GM12875 (cell line): Measurements from ENCODE around the gene ADAMTS12.

Experiments
- H3K4me3 ChIP-seq: one replicate; pipeline ENCODE4 v1.5.1; 2011; ENCODE audit warnings: low read depth, low read length, control low read depth
- TF ChIP-seq, protein P1 (sequence below): IDR thresholded peaks from 2 replicates; pipeline ENCODE4 v1.5.1; 2011; ENCODE audit warnings: low read depth, mild to moderate bottlenecking, control low read depth, inconsistent platforms, low read length, moderate library complexity, borderline replicate concordance; ENCODE audit not compliant: insufficient read depth

Gene ADAMTS12

DNA sequence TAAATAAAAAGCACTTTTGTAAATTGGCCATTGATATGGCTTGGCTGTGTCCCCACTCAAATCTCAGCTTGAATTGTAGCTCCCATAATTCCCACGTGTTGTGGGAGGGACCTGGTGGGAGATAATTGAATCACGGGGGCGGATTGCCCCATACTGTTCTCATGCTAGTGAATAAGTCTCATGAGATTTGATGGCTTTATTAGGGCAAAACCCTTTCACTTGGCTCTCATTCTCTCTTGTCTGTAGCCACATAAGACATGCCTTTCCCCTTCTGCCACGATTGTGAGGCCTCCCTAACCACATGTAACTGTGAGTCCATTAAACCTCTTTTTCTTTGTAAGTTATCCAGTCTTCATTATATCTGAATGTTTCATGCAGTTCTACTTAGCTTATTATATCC is 297.8 kb downstream of the ADAMTS12 start:
- TF ChIP-seq, protein P1, sequence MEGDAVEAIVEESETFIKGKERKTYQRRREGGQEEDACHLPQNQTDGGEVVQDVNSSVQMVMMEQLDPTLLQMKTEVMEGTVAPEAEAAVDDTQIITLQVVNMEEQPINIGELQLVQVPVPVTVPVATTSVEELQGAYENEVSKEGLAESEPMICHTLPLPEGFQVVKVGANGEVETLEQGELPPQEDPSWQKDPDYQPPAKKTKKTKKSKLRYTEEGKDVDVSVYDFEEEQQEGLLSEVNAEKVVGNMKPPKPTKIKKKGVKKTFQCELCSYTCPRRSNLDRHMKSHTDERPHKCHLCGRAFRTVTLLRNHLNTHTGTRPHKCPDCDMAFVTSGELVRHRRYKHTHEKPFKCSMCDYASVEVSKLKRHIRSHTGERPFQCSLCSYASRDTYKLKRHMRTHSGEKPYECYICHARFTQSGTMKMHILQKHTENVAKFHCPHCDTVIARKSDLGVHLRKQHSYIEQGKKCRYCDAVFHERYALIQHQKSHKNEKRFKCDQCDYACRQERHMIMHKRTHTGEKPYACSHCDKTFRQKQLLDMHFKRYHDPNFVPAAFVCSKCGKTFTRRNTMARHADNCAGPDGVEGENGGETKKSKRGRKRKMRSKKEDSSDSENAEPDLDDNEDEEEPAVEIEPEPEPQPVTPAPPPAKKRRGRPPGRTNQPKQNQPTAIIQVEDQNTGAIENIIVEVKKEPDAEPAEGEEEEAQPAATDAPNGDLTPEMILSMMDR = no peak

DNA sequence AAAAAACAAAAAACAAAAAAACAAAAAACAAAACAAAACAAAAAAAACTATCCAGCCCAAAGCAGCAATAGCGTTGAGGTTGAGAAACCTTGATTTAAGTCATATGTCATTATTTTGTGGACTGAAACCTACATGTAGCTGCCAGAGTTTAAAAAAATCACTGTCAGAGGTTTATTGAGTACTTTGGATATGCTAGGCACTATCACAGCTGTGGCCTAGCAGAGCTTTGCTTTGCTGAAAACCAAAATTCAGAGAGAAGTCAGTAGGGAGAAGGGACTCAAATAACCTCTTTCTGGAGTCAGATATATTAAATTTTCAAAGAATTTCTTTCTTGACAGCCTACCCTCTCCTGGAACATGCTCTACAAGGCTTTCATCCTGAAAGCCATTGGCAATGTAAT is 299.5 kb downstream of the ADAMTS12 start:
- no peak overlapping the region for H3K4me3 ChIP-seq
- TF ChIP-seq, protein P1 = no peak

More for the DNA sequence above, 297.8 kb downstream of the ADAMTS12 start:
- no peak overlapping the region for H3K4me3 ChIP-seq

DNA sequence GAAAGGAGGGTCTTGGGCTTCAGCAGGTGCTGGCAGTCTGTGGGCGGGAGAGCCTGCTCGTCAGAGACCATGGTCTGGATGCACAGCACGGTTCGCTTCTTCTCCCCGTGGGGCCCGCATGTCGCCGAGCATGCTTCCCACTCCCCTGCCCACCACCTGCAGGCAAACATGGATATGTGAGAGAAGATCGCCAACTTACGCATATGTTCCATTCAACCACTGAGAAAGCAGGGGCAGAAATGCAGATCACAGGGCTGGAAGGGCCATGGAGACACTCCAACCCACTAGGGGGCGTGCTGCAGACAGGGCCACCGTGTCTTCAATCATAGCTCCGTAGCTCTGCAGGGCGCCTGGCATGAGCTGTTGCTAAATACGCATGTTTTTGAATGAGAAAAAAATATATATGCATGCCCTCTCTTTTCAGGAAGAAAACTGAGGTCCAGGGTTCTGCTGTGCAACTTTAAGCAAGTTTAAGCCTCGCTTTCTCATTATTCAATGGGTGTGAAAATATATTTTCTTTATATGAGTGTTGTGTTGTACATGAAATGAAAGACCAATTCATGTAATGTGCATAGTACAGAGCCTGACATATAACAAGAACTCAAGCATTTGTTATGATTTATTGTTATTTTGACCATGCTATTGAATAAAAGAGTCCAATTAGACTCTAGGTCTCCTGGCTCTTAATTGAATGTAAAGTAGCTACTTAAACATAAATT is 303.0 kb downstream of the ADAMTS12 start:
- TF ChIP-seq, protein P1 = peak; percentile 80
- H3K4me3 ChIP-seq = no peak overlapping the region

DNA sequence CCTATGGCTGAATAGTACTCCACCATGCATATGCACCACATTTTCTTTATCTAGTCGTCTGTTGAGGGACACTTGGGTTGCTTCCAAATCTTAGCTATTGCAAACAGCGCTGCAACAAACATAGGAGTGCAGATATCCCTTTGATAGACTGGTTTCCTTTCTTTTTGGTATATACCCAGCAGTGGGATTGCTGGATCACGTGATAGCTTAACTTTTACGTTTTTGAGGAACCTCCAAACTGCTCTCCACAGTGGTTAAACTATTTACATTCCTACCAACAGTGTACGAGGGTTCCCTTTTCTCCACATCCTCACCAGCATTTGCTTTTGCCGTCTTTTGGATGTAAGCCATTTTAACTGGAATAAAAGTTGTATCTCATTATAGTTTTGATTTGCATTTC is 308.5 kb downstream of the ADAMTS12 start:
- TF ChIP-seq, protein P1 = no peak
- H3K4me3 ChIP-seq = no peak overlapping the region

DNA sequence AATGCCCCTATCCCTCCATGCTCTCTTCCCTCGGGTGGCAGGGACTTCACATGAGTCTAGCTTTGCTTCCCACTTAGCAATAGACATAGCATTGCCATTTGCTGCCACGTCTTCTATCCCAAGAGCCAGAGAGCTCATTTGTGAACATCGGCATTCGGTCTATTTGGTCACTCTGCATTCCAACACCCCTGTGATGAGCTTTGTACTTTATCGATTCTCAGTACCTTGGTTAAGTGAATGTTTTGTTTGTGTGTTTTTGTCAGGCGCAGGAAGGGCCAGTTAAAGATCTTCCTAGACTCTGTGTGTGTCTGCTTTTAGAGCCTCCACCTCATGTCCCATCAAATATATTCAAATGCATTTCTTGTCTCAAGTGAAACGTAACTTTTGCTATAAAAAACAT is 309.4 kb downstream of the ADAMTS12 start:
- TF ChIP-seq, protein P1 = no peak
- H3K4me3 ChIP-seq = no peak overlapping the region

DNA sequence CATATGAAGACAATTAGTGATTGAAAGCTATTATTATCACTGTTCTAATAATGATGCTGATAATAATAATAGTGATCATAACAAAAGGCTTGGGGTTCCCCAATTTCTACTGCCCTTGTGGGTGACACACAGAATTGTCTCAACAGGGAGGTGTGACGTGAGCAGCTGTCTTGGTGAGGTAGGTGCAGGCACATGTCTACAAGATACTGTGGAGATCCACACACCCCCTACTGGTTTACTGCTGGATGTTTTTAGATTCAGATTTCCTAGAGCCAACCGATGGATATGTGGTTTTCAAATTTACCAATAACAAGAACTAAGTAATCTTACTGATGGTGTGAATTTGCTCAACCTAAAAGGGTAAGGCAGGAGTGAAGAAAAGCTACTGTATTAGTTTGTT is 312.0 kb downstream of the ADAMTS12 start:
- TF ChIP-seq, protein P1 = no peak
- H3K4me3 ChIP-seq = no peak overlapping the region

DNA sequence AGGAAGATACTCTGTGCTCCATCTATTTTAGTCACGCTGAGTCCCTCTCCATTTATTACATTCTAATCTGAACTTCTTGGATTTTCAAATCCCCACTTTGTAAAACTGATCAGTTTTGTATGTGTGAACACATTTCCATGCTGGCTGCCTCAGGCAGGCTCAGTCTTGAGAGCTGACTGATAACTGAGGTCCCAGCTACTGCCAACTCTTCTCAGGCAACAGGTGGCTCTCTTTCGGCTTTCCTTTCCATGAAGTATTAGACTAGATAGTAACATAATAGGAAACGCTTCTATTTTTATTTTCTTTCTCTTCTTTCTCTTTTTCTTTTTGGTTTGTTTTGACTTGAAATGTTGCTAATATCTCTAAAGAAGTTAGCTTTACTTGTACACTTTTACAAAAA is 312.6 kb downstream of the ADAMTS12 start:
- H3K4me3 ChIP-seq = no peak overlapping the region
- TF ChIP-seq, protein P1 = no peak
